ENCODE data around the gene PPM1A.
A peak's percentile ranks its signal among the peaks of the same experiment; 100 is the strongest.

The PPM1A gene

GRCh38 chr14:60250257-60251035 lies 1.4 kb downstream of the PPM1A start:
- Histone ChIP-seq H3K4me1 (ENCODE audit: insufficient read depth, low read length) (peaks cover 36% of the 10 kb centered on the region), H3K27ac (ENCODE audit: low read length) (peak overlapping the region; percentile 18), H3K27me3 (ENCODE audit: insufficient read depth, low read length) (no peaks in the 10 kb centered on the region), H3K4me3 (ENCODE audit: low read length) (peak overlapping the region; percentile 89), H3K36me3 (ENCODE audit: insufficient read depth, low read depth, low read length) (no peaks in the 10 kb centered on the region), H3K9ac (ENCODE audit: low read depth, low read length) (peak overlapping the region; percentile 90), H3K9me3 (ENCODE audit: insufficient read depth, low read depth, low read length) (no peaks in the 10 kb centered on the region)

GRCh38 chr14:60251877-60252276 lies 2.9 kb downstream of the PPM1A start:
- Histone ChIP-seq H3K9me3 (ENCODE audit: insufficient read depth, low read depth, low read length) (no peaks in the 10 kb centered on the region), H3K4me3 (ENCODE audit: low read length) (peak overlapping the region; percentile 89), H3K36me3 (ENCODE audit: insufficient read depth, low read depth, low read length) (no peaks in the 10 kb centered on the region), H3K9ac (ENCODE audit: low read depth, low read length) (peak overlapping the region; percentile 90; the same call in 1 of the 2 replicates), H3K27ac (ENCODE audit: low read length) (no peak overlapping the region), H3K27me3 (ENCODE audit: insufficient read depth, low read length) (no peaks in the 10 kb centered on the region), H3K4me1 (ENCODE audit: insufficient read depth, low read length) (peaks cover 26% of the 10 kb centered on the region)

- Histone ChIP-seq H3K4me1 (ENCODE audit: insufficient read depth, low read length) (peaks cover 25% of the 10 kb centered on the region), H3K9ac (ENCODE audit: low read depth, low read length) (no peak overlapping the region), H3K27ac (ENCODE audit: low read length) (no peak overlapping the region), H3K4me3 (ENCODE audit: low read length) (no peak overlapping the region), H3K27me3 (ENCODE audit: insufficient read depth, low read length) (no peaks in the 10 kb centered on the region), H3K9me3 (ENCODE audit: insufficient read depth, low read depth, low read length) (no peaks in the 10 kb centered on the region), H3K36me3 (ENCODE audit: insufficient read depth, low read depth, low read length) (no peaks in the 10 kb centered on the region)
Measured at GRCh38 chr14:60252630-60253029, 3.6 kb downstream of the PPM1A start.

- Histone ChIP-seq H3K27ac (ENCODE audit: low read length) (no peak overlapping the region), H3K36me3 (ENCODE audit: insufficient read depth, low read depth, low read length) (no peaks in the 10 kb centered on the region), H3K27me3 (ENCODE audit: insufficient read depth, low read length) (no peaks in the 10 kb centered on the region), H3K9me3 (ENCODE audit: insufficient read depth, low read depth, low read length) (no peaks in the 10 kb centered on the region), H3K4me3 (ENCODE audit: low read length) (no peak overlapping the region), H3K4me1 (ENCODE audit: insufficient read depth, low read length) (peaks cover 24% of the 10 kb centered on the region), H3K9ac (ENCODE audit: low read depth, low read length) (no peak overlapping the region)
Measured at GRCh38 chr14:60253649-60254048, 4.6 kb downstream of the PPM1A start.

- Histone ChIP-seq H3K9ac (ENCODE audit: low read depth, low read length) (no peak overlapping the region), H3K9me3 (ENCODE audit: insufficient read depth, low read depth, low read length) (no peaks in the 10 kb centered on the region), H3K27me3 (ENCODE audit: insufficient read depth, low read length) (no peaks in the 10 kb centered on the region), H3K36me3 (ENCODE audit: insufficient read depth, low read depth, low read length) (no peaks in the 10 kb centered on the region), H3K4me1 (ENCODE audit: insufficient read depth, low read length) (peaks cover 24% of the 10 kb centered on the region), H3K4me3 (ENCODE audit: low read length) (no peak overlapping the region), H3K27ac (ENCODE audit: low read length) (no peak overlapping the region)
Measured at GRCh38 chr14:60254176-60254575, 5.2 kb downstream of the PPM1A start.

- H3K27me3 ChIP-seq (ENCODE audit: insufficient read depth, low read length) = no peaks in the 10 kb centered on the region
- H3K4me1 ChIP-seq (ENCODE audit: insufficient read depth, low read length) = peaks cover 9% of the 10 kb centered on the region; the same call in 1 of the 2 replicates
- no peaks in the 10 kb centered on the region for H3K36me3 ChIP-seq (ENCODE audit: insufficient read depth, low read depth, low read length)
- H3K27ac ChIP-seq (ENCODE audit: low read length) = no peak overlapping the region
- no peaks in the 10 kb centered on the region for H3K9me3 ChIP-seq (ENCODE audit: insufficient read depth, low read depth, low read length)
- H3K9ac ChIP-seq (ENCODE audit: low read depth, low read length) = no peak overlapping the region
- no peak overlapping the region for H3K4me3 ChIP-seq (ENCODE audit: low read length)
Measured at GRCh38 chr14:60257865-60258264, 8.8 kb downstream of the PPM1A start.

GRCh38 chr14:60265163-60265562 lies 16.1 kb downstream of the PPM1A start:
- H3K4me3 ChIP-seq (ENCODE audit: low read length) = no peak overlapping the region
- H3K27ac ChIP-seq (ENCODE audit: low read length) = no peak overlapping the region
- no peaks in the 10 kb centered on the region for H3K27me3 ChIP-seq (ENCODE audit: insufficient read depth, low read length)
- no peak overlapping the region for H3K9ac ChIP-seq (ENCODE audit: low read depth, low read length)
- H3K36me3 ChIP-seq (ENCODE audit: insufficient read depth, low read depth, low read length) = no peaks in the 10 kb centered on the region
- H3K4me1 ChIP-seq (ENCODE audit: insufficient read depth, low read length) = no peaks in the 10 kb centered on the region; the same call in 1 of the 2 replicates
- H3K9me3 ChIP-seq (ENCODE audit: insufficient read depth, low read depth, low read length) = no peaks in the 10 kb centered on the region

- Histone ChIP-seq H3K4me1 (ENCODE audit: insufficient read depth, low read length) (peaks cover 2% of the 10 kb centered on the region; the same call in 1 of the 2 replicates), H3K27ac (ENCODE audit: low read length) (no peak overlapping the region), H3K9me3 (ENCODE audit: insufficient read depth, low read depth, low read length) (no peaks in the 10 kb centered on the region), H3K27me3 (ENCODE audit: insufficient read depth, low read length) (no peaks in the 10 kb centered on the region), H3K9ac (ENCODE audit: low read depth, low read length) (no peak overlapping the region), H3K4me3 (ENCODE audit: low read length) (no peak overlapping the region), H3K36me3 (ENCODE audit: insufficient read depth, low read depth, low read length) (no peaks in the 10 kb centered on the region)
Measured at GRCh38 chr14:60266021-60266937, 17.3 kb downstream of the PPM1A start.

- no peak overlapping the region for H3K9ac ChIP-seq (ENCODE audit: low read depth, low read length)
- H3K4me3 ChIP-seq (ENCODE audit: low read length) = no peak overlapping the region
Measured at GRCh38 chr14:60272177-60272576, 23.2 kb downstream of the PPM1A start.

GRCh38 chr14:60273956-60274355 lies 24.9 kb downstream of the PPM1A start:
- Histone ChIP-seq H3K9me3 (ENCODE audit: insufficient read depth, low read depth, low read length) (no peaks in the 10 kb centered on the region), H3K27ac (ENCODE audit: low read length) (no peak overlapping the region), H3K27me3 (ENCODE audit: insufficient read depth, low read length) (no peaks in the 10 kb centered on the region), H3K36me3 (ENCODE audit: insufficient read depth, low read depth, low read length) (no peaks in the 10 kb centered on the region), H3K4me3 (ENCODE audit: low read length) (no peak overlapping the region), H3K4me1 (ENCODE audit: insufficient read depth, low read length) (peaks cover 35% of the 10 kb centered on the region), H3K9ac (ENCODE audit: low read depth, low read length) (no peak overlapping the region)

More at GRCh38 chr14:60272177-60272576, 23.2 kb downstream of the PPM1A start:
- H3K27ac ChIP-seq (ENCODE audit: low read length) = no peak overlapping the region
- no peaks in the 10 kb centered on the region for H3K9me3 ChIP-seq (ENCODE audit: insufficient read depth, low read depth, low read length)
- peaks cover 20% of the 10 kb centered on the region; the same call in 1 of the 2 replicates for H3K4me1 ChIP-seq (ENCODE audit: insufficient read depth, low read length)
- H3K36me3 ChIP-seq (ENCODE audit: insufficient read depth, low read depth, low read length) = no peaks in the 10 kb centered on the region
- H3K27me3 ChIP-seq (ENCODE audit: insufficient read depth, low read length) = no peaks in the 10 kb centered on the region

GRCh38 chr14:60274448-60274847 lies 25.4 kb downstream of the PPM1A start:
- H3K9ac ChIP-seq (ENCODE audit: low read depth, low read length) = no peak overlapping the region
- no peaks in the 10 kb centered on the region for H3K9me3 ChIP-seq (ENCODE audit: insufficient read depth, low read depth, low read length)
- H3K4me3 ChIP-seq (ENCODE audit: low read length) = no peak overlapping the region
- no peak overlapping the region for H3K27ac ChIP-seq (ENCODE audit: low read length)
- H3K4me1 ChIP-seq (ENCODE audit: insufficient read depth, low read length) = peaks cover 35% of the 10 kb centered on the region
- H3K27me3 ChIP-seq (ENCODE audit: insufficient read depth, low read length) = no peaks in the 10 kb centered on the region
- H3K36me3 ChIP-seq (ENCODE audit: insufficient read depth, low read depth, low read length) = no peaks in the 10 kb centered on the region

Data from iPS-20b (cell line).